Stimulated activated CD4-positive, alpha-beta T cell treated with anti-CD3 and anti-CD28 coated beads, Interleukin-15, amount 100 ng/mL, for 24 hours (primary cell): ENCODE measurements around the gene SCN9A.
"Not testable (repeated sequence)": the region's sequence is repeated elsewhere in the genome, so short reads cannot be mapped to it uniquely, and the experiment has no call there.

ENCODE experiments used
- DNase-seq: peaks from one replicate; pipeline ENCODE4 v3.0.0-alpha.2; 2020

Gene SCN9A

GRCh38 chr2:166332106-166332505 lies 43.6 kb downstream of the SCN9A start:
- no peak for DNase-seq

DNA sequence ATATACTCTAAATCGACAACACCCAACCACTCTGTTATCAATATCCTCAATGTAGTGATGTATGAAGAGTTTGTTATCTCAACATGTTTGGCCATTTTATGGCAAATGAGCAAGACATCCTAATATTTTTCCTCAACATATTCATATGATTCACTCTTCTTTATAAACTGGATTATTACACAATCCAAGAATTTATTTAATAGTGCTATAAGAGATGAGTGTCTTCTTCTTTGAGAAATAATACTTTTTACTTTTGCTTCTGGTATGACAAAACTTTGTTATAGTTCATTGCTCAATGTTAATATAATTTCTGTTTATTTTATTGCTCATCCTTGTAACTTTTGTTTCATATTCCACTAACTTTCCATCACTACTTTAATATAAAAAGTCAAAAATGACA lies 44.3 kb downstream of the SCN9A start:
- no peak for DNase-seq

GRCh38 chr2:166329465-166329864 lies 46.3 kb downstream of the SCN9A start:
- DNase-seq, result no peak

DNA sequence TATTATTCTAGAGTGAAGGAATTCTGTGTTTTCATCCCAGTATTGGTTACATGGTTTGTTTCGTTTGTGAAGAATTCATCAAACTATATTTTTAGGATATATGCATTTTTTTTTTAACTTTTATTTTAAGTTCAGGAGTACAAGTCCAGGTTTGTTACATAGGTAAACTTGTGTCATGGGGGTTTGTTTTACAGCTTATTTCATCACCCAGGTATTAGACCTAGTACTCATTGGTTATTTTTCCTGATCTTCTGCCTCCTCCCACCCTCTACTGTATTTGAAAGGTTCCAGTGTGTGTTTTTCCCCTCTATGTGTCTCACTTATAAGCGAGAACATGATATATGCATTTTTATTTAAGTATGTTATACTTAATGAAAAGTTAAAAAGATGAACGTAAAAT lies 47.6 kb downstream of the SCN9A start:
- no peak for DNase-seq

DNA sequence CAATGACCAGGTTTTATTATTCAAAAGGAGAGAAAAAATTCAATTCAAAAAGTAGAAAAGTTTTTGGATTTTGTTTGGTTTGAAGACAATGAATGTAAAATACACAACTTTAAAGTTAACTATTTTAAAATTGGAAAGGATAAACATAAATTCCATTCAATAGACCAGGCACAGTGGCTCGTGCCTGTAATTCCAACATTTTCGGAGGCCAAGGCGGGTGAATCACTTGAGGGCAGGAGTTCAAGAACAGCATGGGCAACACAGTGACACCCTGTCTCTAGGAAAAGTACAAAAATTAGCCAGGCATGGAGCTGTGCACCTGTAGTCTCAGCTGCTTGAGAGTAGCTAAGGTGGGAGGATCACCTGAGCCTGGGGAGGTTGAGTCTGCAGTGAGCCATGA lies 54.7 kb downstream of the SCN9A start:
- DNase-seq, result no peak

GRCh38 chr2:166314022-166314759 lies 61.6 kb downstream of the SCN9A start:
- DNase-seq, result no peak

GRCh38 chr2:166312863-166313262 lies 62.9 kb downstream of the SCN9A start:
- DNase-seq, result not testable (repeated sequence)

GRCh38 chr2:166307326-166307725 lies 68.4 kb downstream of the SCN9A start:
- no peak for DNase-seq

DNA sequence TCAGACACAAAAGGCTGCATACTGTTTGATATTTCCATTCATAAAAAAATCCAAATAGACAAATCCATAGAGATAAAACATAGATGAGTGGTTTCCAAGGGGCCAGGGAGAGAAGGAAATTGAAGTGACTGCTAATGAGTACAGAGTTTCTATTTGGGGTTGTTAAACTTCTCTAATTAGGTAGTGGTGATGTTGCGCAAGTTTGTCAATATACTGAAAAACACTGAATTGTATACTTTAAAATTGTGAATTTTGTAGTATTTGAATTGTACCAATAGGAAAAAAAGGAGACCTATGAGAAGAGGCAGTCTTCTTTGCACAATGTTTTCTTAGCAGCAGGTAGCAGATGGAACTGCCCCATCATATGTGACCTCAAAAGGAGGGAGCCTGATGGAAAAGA lies 71.1 kb downstream of the SCN9A start:
- DNase-seq, result no peak

DNA sequence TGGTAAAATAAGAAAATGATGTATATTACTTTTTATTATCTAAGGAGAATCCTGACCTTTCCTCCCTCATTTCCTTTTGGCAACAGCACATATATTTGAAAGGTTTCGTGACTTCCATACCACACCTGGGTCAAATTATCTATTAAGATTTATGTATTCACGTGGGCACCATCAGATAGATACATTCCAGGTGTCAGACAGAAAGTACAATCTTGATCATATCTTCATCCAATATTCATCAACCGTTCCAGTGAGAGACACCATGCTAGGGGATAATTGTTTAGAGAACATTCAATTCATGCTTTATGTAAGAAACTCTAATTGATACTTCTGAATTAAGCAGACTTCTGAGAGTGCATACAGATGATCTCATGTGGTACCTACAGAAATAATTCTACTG lies 73.7 kb downstream of the SCN9A start:
- DNase-seq, result no peak

GRCh38 chr2:166297951-166298350 lies 77.8 kb downstream of the SCN9A start:
- DNase-seq, result no peak

DNA sequence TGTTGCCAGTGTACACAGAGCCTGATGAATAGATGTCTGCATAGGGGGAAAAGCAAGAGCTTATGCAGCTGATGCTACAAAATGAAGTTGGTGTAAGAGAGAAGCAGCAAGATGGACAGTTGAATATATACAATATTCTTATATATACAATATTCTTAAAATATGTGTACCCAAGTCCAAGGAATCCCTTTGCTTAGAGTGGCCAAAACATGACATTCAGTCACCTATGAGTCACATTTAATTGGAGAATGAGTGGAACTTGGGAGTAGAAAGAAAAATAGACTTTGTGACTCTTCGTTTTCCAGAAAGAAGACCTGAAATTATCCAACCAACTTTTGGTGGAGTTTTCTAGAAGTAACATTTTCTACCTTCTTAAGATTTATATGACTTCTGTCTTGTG lies 81.8 kb downstream of the SCN9A start:
- no peak for DNase-seq

DNA sequence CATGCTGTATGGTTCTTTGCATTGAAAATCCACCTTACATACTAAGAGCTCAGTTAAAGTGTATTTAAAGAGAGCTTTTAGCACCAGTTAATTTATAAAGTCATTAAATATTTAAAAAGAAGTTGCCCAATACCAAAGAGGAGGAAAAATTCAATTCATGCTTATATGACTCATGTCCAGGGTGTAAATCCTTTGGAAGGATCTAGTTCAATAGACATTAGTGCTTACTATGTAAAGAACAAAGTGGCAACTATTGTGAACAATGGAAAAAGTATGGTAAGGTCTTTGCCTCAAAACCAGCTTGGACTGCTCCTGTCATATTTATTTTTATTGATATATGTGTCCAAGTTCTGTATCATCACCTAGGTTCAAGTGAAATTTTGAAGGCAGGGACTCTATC lies 90.5 kb downstream of the SCN9A start:
- no peak for DNase-seq

DNA sequence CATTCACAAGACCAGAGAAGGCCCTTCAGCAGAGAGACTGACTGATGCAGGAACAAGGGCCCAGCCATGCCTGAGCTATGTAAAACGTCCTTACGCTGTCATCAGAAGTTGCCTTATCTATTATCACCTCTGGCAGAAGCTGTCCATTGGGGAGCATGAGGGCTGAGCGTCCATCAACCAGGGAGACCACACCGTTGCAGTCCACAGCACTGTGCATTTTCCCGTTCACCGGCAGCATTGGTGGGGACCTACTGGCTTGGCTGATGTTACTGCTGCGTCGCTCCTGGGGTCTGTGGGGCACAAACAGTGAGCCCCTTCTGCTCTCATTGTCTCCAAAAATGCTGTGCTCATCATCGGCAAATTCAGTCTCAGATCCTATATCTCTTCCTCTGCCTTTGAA lies 91.4 kb downstream of the SCN9A start:
- no peak for DNase-seq

DNA sequence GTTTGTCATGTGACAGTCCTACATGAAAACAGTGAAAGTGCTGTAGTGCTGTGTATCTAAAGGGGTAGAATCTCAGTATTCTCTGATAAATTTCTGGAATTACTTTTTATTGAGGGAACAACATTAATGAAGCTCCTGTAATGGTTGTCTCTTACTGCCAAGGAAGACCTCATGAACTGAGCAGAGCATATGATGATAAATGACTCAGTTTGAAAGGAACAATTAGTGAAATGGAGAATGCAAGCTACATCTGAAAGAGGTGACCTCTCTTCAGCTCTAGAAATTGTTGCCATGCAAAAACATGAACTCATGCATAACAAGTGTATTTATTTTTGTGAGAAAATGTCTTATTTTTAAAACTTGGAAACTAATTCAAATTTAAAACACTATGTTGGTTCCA lies 93.6 kb downstream of the SCN9A start:
- DNase-seq, result no peak

DNA sequence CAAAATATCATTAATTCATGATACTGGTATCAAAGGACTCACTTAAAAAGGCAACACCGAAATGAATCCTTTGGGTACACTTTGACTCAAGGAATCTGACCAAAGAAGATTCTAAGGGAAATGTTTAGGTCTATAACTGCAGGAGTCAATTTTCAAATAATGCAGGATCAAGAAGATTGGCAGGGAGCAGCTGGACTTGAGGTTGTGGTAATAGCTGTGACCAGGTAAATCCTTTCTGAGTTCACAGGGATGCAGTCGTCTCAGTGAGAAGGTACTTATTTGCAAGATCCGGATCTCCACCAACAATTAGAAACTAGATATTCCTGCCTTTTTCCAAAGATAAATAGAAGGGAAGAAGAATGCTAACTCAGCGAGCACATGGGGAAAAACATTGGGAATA lies 96.9 kb downstream of the SCN9A start:
- no peak for DNase-seq

DNA sequence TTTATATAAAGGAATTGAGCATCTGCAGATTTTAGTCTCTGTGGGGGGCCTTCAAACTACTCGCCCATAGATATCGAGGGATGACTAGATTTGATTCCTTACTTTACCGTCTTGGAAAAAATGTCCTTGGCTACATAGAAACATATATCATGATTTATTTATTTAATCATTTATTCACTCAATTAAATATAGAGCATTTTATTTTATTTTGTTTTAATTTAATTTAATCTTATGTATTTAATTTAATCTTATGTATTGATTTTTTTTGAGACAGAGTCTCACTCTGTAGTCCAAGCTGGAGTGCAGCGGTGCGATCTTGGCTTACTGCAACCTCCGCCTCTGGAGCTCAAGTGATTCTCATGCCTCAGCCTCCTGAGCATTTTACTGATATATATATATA lies 105.4 kb downstream of the SCN9A start:
- no peak for DNase-seq

- no peak for DNase-seq
Observed at GRCh38 chr2:166269322-166269721, 106.4 kb downstream of the SCN9A start.

- DNase-seq, result no peak
Observed at GRCh38 chr2:166257859-166258258, 117.9 kb downstream of the SCN9A start.

DNA sequence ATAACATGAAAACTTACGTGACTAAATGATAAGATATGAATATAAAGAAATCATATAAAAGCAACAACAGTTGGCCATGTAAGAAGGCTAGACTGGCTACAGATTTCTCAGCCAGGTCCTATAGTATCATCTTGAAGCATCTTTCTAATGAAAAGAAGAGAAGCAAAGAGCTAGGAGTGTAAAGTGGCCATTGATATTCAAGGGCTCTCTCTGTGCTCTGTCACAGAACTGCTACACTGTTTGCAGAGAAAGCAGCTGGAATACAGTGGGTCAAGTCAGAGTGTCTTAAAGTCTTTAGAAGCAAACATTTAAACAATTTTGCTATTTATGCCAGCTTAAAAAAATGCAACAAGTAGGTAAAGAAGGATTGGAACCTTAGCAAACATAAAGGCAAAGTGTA lies 118.8 kb downstream of the SCN9A start:
- DNase-seq, result no peak

DNA sequence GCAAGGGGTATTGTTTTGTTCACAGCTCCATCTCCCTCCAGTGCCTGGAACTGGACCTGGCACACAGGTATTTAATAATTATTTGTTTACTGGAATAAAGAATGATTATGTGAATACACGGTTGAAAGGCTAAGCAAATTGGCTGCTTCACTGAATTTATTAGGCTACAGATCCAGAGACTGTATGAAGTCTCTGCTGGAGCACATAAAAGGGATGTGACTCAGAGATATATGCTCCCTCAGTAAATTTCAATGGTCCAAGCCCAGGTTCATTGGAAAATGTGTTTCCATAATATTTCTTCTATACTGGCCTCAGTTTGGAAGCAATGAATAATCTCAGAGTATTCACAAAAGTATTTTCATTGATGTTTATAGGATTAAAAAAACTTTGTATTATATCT lies 126.4 kb downstream of the SCN9A start:
- DNase-seq, result no peak

DNA sequence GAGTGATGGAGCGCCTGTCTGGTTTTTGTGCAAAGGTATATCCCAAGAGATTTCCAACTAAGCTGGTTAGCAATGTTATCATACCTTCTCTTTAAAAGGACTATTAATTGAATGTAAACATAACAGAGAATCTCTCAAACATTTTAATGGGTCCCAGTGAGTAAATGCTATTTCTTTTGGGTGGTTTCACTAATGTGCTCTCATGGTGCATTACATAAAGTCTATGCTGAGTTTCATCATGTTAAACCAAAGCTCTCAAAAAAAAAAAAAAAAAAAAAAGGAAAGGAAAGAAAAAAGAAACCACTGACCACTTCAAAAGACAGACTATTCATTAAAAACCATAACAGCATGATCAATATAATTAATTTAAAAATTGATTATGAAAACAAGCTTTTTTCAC lies 128.8 kb downstream of the SCN9A start:
- no peak for DNase-seq

DNA sequence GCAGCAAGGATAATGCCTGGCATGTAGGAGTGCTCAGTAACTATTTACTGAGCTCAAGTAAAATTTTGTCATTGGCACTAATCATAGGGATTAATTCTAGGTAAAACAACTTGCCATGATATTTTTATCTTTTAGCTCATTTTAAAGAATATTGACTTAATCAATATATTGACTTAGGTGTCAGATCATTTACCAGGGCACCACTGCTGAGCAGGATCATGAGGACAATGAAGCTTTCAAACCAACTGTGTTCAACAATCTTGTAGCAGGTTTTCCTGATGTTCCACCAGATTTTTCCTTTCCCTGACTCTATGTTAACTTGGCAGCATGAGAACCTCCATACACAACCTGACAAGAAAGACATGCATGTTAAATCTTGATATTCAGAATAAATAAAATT lies 133.4 kb downstream of the SCN9A start:
- no peak for DNase-seq

GRCh38 chr2:166240387-166241313 lies 135.1 kb downstream of the SCN9A start:
- no peak for DNase-seq
